ENCODE results near the gene RASA3.

Gene RASA3

DNA sequence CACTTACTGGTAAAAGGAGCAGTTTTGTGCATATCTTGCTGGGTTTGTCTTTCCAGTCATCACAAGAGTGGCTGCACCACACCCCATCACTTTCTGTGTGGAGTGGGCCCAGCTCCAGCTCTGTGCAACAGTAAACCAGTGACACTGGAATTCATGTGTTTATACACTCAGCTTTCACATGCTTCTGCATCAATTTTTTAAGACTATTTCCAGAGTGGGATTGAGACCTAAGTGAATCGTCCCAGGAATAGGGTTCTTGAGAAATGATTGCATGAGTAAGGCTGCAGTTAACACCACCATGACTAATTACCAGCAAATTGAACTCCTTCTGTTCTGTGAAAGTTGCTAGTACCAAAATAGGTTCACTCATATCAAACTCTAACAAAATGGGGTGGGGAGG lies 41.3 kb upstream of the RASA3 start:
- TF ChIP-seq, protein P1, sequence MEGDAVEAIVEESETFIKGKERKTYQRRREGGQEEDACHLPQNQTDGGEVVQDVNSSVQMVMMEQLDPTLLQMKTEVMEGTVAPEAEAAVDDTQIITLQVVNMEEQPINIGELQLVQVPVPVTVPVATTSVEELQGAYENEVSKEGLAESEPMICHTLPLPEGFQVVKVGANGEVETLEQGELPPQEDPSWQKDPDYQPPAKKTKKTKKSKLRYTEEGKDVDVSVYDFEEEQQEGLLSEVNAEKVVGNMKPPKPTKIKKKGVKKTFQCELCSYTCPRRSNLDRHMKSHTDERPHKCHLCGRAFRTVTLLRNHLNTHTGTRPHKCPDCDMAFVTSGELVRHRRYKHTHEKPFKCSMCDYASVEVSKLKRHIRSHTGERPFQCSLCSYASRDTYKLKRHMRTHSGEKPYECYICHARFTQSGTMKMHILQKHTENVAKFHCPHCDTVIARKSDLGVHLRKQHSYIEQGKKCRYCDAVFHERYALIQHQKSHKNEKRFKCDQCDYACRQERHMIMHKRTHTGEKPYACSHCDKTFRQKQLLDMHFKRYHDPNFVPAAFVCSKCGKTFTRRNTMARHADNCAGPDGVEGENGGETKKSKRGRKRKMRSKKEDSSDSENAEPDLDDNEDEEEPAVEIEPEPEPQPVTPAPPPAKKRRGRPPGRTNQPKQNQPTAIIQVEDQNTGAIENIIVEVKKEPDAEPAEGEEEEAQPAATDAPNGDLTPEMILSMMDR (IDR thresholded peaks at IDR 0.05), result no peak
- no peaks in the 10 kb centered on the region for H3K4me1 ChIP-seq (ENCODE audit: control insufficient read depth in 1 of 2, insufficient read depth in 1 of 2, low read depth in 1 of 2, low read length in 1 of 2)
- H3K36me3 ChIP-seq, result no peaks in the 10 kb centered on the region
- H3K27me3 ChIP-seq, result peaks cover 11% of the 10 kb centered on the region
- H3K4me3 ChIP-seq (ENCODE audit: low read depth in 1 of 2, low read length in 1 of 2), result no peak overlapping the region
- H3K9me3 ChIP-seq, result peaks cover 4% of the 10 kb centered on the region
- no peak overlapping the region for H3K27ac ChIP-seq

DNA sequence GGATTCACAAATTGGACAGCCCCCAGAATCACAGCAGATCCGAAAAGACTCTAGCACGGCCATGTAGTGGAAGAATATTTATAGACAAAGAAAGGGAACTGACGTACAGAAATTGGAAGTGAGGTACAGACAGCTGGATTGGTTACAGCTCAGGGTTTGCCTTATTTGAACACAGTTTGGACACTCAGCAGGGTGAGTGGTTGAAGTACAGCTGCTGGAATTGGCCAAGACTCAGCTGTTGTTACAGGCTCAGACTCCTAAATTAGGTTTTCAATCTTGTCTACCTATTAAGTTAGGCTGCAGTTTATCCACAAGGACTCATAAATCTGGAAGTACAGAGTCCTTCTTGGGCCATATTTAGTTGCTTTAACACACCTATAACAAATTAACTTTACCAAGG lies 40.8 kb upstream of the RASA3 start:
- peaks cover 4% of the 10 kb centered on the region for H3K9me3 ChIP-seq
- no peaks in the 10 kb centered on the region for H3K4me1 ChIP-seq (ENCODE audit: control insufficient read depth in 1 of 2, insufficient read depth in 1 of 2, low read depth in 1 of 2, low read length in 1 of 2)
- TF ChIP-seq, protein P1 (IDR thresholded peaks at IDR 0.05), result no peak

DNA sequence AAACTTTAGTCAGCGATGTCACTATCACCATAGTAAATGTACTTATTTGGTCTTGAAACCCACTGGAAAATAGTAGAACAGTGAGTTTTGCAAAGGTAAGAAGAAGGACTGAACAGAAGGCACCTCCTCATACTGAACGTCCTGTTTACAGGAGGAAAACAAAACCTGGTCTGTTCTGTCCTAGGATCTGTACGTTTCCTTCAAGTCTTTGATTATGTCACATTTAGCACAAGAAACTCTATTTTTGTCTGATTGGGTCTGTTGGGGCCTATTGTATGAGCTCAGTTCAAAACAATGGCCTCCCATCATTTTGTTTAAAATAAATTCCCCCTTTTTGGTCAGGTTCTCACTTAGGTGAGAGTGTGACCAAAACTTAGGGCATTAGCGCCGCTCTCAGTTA lies 35.5 kb upstream of the RASA3 start:
- peaks cover 31% of the 10 kb centered on the region for H3K27me3 ChIP-seq
- TF ChIP-seq, protein P1 (IDR thresholded peaks at IDR 0.05), result no peak

More for the DNA sequence above, 40.8 kb upstream of the RASA3 start:
- H3K27me3 ChIP-seq, result peaks cover 8% of the 10 kb centered on the region
- no peaks in the 10 kb centered on the region for H3K36me3 ChIP-seq
- no peak overlapping the region for H3K4me3 ChIP-seq (ENCODE audit: low read depth in 1 of 2, low read length in 1 of 2)
- no peak overlapping the region for H3K27ac ChIP-seq

DNA sequence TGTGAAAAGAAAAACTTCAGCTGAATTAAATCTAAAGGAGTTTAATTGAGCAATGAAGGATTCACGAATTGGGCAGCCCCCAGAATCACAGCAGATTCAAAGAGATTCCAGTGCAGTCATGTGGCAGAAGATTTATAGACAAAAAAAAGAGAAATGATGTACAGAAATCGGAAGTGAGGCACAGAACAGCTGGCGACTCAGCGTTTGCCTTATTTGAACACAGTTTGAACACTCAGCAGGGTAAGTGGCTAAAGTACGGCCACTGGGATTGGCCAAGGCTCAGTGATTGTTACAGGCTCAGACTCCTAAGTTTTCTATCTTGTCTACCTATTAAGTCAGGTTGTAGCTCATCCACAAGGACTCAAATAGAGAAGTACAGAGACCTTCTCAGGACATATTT lies 35.0 kb upstream of the RASA3 start:
- TF ChIP-seq, protein P1 (IDR thresholded peaks at IDR 0.05), result no peak
- H3K4me3 ChIP-seq (ENCODE audit: low read depth in 1 of 2, low read length in 1 of 2), result no peak overlapping the region
- H3K27ac ChIP-seq, result no peak overlapping the region
- no peaks in the 10 kb centered on the region for H3K36me3 ChIP-seq
- peaks cover 33% of the 10 kb centered on the region for H3K27me3 ChIP-seq
- no peaks in the 10 kb centered on the region for H3K9me3 ChIP-seq
- peaks cover under 1 to 2% of the 10 kb centered on the region in 2 experiments for H3K4me1 ChIP-seq (ENCODE audit: control insufficient read depth in 1 of 2, insufficient read depth in 1 of 2, low read depth in 1 of 2, low read length in 1 of 2)

More for the DNA sequence above, 35.5 kb upstream of the RASA3 start:
- H3K4me1 ChIP-seq (ENCODE audit: control insufficient read depth in 1 of 2, insufficient read depth in 1 of 2, low read depth in 1 of 2, low read length in 1 of 2), result no peaks in the 10 kb centered on the region
- H3K9me3 ChIP-seq, result no peaks in the 10 kb centered on the region
- no peak overlapping the region for H3K27ac ChIP-seq
- H3K36me3 ChIP-seq, result no peaks in the 10 kb centered on the region
- H3K4me3 ChIP-seq (ENCODE audit: low read depth in 1 of 2, low read length in 1 of 2), result no peak overlapping the region

DNA sequence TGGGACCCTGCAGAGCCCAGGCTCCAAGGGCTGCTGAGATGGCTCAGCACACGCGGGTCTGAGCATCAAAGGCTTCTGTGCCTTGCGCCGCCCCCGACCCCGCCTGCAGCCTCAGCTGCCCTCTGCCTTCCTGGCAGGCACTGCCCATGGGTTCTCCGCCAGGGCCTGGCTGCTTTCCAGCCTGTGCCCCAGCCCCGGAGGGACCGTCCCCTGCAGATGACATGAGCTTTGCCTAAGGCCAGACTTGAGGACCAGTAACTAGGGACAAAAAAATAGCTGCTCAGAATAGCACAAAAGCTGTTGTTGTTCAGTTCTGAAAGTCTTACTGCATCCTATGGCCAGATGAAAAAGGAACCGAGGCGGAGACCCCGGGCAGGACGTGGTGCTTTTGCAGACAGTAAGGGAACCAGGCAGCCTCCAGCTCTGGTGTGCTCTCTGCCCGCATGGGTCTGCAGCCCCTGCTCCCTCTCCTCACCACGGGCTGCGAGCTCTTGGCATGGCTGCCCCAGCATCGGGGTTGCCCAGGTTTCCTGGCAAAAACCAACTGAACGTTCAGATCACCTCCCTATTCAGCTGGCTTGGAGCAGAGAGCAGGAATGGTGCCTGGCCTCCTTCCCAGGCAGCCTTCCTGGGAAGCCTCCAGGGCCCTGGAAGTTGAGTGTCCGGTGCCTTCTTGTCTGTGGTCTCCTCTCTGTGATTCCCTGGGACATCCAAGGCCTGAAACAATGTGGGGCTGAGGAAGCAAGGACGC lies 34.1 kb upstream of the RASA3 start:
- Histone ChIP-seq H3K36me3 (no peaks in the 10 kb centered on the region), H3K9me3 (no peaks in the 10 kb centered on the region), H3K4me3 (ENCODE audit: low read depth in 1 of 2, low read length in 1 of 2) (no peak overlapping the region), H3K27me3 (peaks cover 42% of the 10 kb centered on the region), H3K4me1 (ENCODE audit: control insufficient read depth in 1 of 2, insufficient read depth in 1 of 2, low read depth in 1 of 2, low read length in 1 of 2) (peaks cover 9 to 11% of the 10 kb centered on the region in 2 experiments), H3K27ac (no peak overlapping the region)
- TF ChIP-seq, protein P1 (IDR thresholded peaks at IDR 0.05), result no peak
